GM12878 (cell line): Measurements from ENCODE around the gene S1PR4. TPM values are rescaled to one million over a fixed set of nuclear protein-coding genes. Genes with fewer than 3 reads are reported as not detected.

Experiments
- ATAC-seq: fragments of 200-7000 bp; cut with Tn5 transposase; 3 replicates; pipeline ENCODE4 v1.9.1; 2020; ENCODE audit warnings: mild to moderate bottlenecking, moderate library complexity
- BruUV-seq: library from RNA; stranded (reverse); fragments of 400-500 nt; replicated peaks from 2 replicates; lab custom pipeline; 2021; lab: Mats Ljungman, UMichigan
- CTCF ChIA-PET: fragments of 300-600 bp; sonication (Branson Sonifier 250); formaldehyde crosslinking; extraction: SDS; loops from one replicate; lab custom pipeline; 2021; ENCODE audit warnings: inconsistent platforms; lab: Yijun Ruan, JAX
- POLR2A ChIA-PET: fragments of 350-600 bp; formaldehyde crosslinking; extraction: SDS; loops from one replicate; lab custom pipeline; 2021; ENCODE audit warnings: inconsistent platforms; lab: Charles Lee
- RAD21 ChIA-PET: fragments of 300-600 bp; sonication (Branson Sonifier 250); formaldehyde crosslinking; loops from one replicate; lab custom pipeline; 2023; ENCODE audit warnings: antibody characterized with exemption; ENCODE audit not compliant: unreplicated experiment; lab: Charles Lee
- SMC1A ChIA-PET: fragments of 300-600 bp; sonication (Branson Sonifier 250); formaldehyde crosslinking; loops from one replicate; lab custom pipeline; 2023; ENCODE audit not compliant: unreplicated experiment, uncharacterized antibody; lab: Charles Lee
- DNase-seq: peaks from one replicate; pipeline ENCODE4 v3.0.0-alpha.2; 2011; ENCODE audit warnings: low read depth, low spot score
- FAIRE-seq: peaks from 3 replicates; lab custom pipeline; 2011; peaks lifted over from hg19 to GRCh38; lab: Jason Lieb, UNC
- H2AFZ ChIP-seq: 2 replicates; pipeline ENCODE4 v1.6.0; 2011; ENCODE audit warnings: low read depth, low read length, control low read depth; ENCODE audit not compliant: control insufficient read depth
- H3K27ac ChIP-seq: 2 replicates; pipeline ENCODE4 v1.5.1; 2011; ENCODE audit warnings: control low read depth; ENCODE audit not compliant: control insufficient read depth, insufficient read depth
- H3K27me3 ChIP-seq, 2 experiments: replicated peaks in 1 of 2; 2 replicates each; pipeline versions ENCODE4 v1.6.0 to v1.6.1; 2011; ENCODE audit warnings: low read length in 1 of 2; ENCODE audit not compliant: control insufficient read depth in 2 of 2, insufficient read depth in 2 of 2
- H3K36me3 ChIP-seq, 2 experiments: 2 replicates each; pipeline ENCODE4 v1.5.1; 2011; ENCODE audit warnings: low read length in 1 of 2; ENCODE audit not compliant: control insufficient read depth in 2 of 2, insufficient read depth in 2 of 2
- H3K4me1 ChIP-seq: 2 replicates; pipeline ENCODE4 v1.6.1; 2011; ENCODE audit warnings: mild to moderate bottlenecking, low read length, moderate library complexity, mixed read lengths; ENCODE audit not compliant: control insufficient read depth, insufficient read depth
- H3K4me2 ChIP-seq: 2 replicates; pipeline ENCODE4 v1.6.0; 2011; ENCODE audit warnings: control low read depth; ENCODE audit not compliant: control insufficient read depth, insufficient read depth
- H3K4me3 ChIP-seq: fragments of 200-600 bp; sonication (generic); 2 replicates; pipeline ENCODE4 v1.5.1; 2016
- H3K79me2 ChIP-seq: 2 replicates; pipeline ENCODE4 v1.6.0; 2011; ENCODE audit warnings: low read length; ENCODE audit not compliant: control insufficient read depth, insufficient read depth
- H3K9ac ChIP-seq: 2 replicates; pipeline ENCODE4 v1.8.0; 2011; ENCODE audit warnings: low read length, control low read depth, mixed read lengths; ENCODE audit not compliant: control insufficient read depth, insufficient read depth
- H3K9me3 ChIP-seq: replicated peaks from 3 replicates; pipeline ENCODE4 v1.5.1; 2011; ENCODE audit warnings: mild to moderate bottlenecking, low read length; ENCODE audit not compliant: control insufficient read depth, insufficient read depth
- H4K20me1 ChIP-seq: 2 replicates; pipeline ENCODE4 v1.6.0; 2011; ENCODE audit not compliant: control insufficient read depth, insufficient read depth
- CBX5 ChIP-seq: sonication (generic); IDR thresholded peaks from 2 replicates; pipeline ENCODE4 v1.6.1; 2016; ENCODE audit warnings: low read depth, moderate library complexity, mild to moderate bottlenecking, inconsistent platforms
- CREB1 ChIP-seq: IDR thresholded peaks from 2 replicates; pipeline ENCODE4 v1.6.1; 2012; ENCODE audit warnings: low read depth, mild to moderate bottlenecking, inconsistent platforms
- HCFC1 ChIP-seq: fragments of 150-350 bp; IDR thresholded peaks from 2 replicates; pipeline ENCODE4 v1.6.1; 2014; ENCODE audit warnings: low read length
- HDAC6 ChIP-seq: fragments of 200-600 bp; sonication (generic); IDR thresholded peaks from one replicate; pipeline ENCODE4 v1.8.0; 2017; ENCODE audit warnings: antibody characterized with exemption; ENCODE audit not compliant: unreplicated experiment
- LARP7 ChIP-seq: fragments of 450-650 bp; IDR thresholded peaks from 2 replicates; pipeline ENCODE4 v1.6.1; 2017; ENCODE audit warnings: mild to moderate bottlenecking
- MEF2A ChIP-seq: IDR thresholded peaks from 2 replicates; pipeline ENCODE4 v1.6.1; 2011; ENCODE audit warnings: low read depth, mild to moderate bottlenecking, low read length, moderate library complexity; ENCODE audit not compliant: insufficient read depth
- MEF2B ChIP-seq: fragments of 450-650 bp; IDR thresholded peaks from 2 replicates; pipeline ENCODE4 v1.6.1; 2018; ENCODE audit warnings: mild to moderate bottlenecking, moderate library complexity; ENCODE audit not compliant: partially characterized antibody, poor library complexity, severe bottlenecking
- MTA2 ChIP-seq: fragments of 450-650 bp; IDR thresholded peaks from 2 replicates; pipeline ENCODE4 v1.6.1; 2016; ENCODE audit warnings: low read depth, mild to moderate bottlenecking, moderate library complexity
- MYC ChIP-seq: IDR thresholded peaks from 2 replicates; pipeline ENCODE4 v1.6.1; 2011; ENCODE audit warnings: mild to moderate bottlenecking, low read length, moderate library complexity, inconsistent platforms; ENCODE audit not compliant: insufficient read depth, insufficient replicate concordance, insufficient read length, severe bottlenecking
- NRF1 ChIP-seq: conservative IDR thresholded peaks from 2 replicates; pipeline ENCODE4 v1.6.1; 2011; ENCODE audit warnings: mild to moderate bottlenecking, low read depth, low read length, improper control_type of control experiment
- POLR2AphosphoS2 ChIP-seq: IDR thresholded peaks from 2 replicates; pipeline ENCODE4 v1.6.1; 2011; ENCODE audit warnings: low read depth, mild to moderate bottlenecking, low read length, improper control_type of control experiment, moderate library complexity
- TCF12 ChIP-seq: IDR thresholded peaks from 2 replicates; pipeline ENCODE4 v1.6.1; 2011; ENCODE audit warnings: low read depth, mild to moderate bottlenecking, low read length
- ZZZ3 ChIP-seq: IDR thresholded peaks from 2 replicates; pipeline ENCODE4 v1.6.1; 2011; ENCODE audit warnings: low read depth; ENCODE audit not compliant: control insufficient read depth, insufficient read length
- WGBS: methylation state at CpG from one replicate; pipeline ENCODE4 v1.1.6; 2016; ENCODE audit warnings: low lambda C conversion rate; ENCODE audit not compliant: insufficient replicate concordance, insufficient coverage; ENCODE audit errors: missing lambda C conversion rate; 5-methylcytosine and 5-hydroxymethylcytosine counted together
- in situ Hi-C: fragments of 300-500 bp; cut with MboI; formaldehyde crosslinking; loops from 9 replicates; pipeline ENCODE4 v1.14.3; 2018; ENCODE audit warnings: mixed read lengths
- intact Hi-C: fragments of 100-400 bp; cut with micrococcal nuclease; formaldehyde crosslinking; loops from one replicate; pipeline ENCODE4 v1.14.2; 2022; ENCODE audit not compliant: unreplicated experiment
- polyA plus RNA-seq, 11 experiments: library from polyadenylated mRNA; depleted of rRNA in 4 of 11; unstranded in 6 of 11; stranded (reverse) in 5 of 11; fragments of >200 nt; fragmentation: Nextera tagmentation in 4 of 11; fragmentation: Illumina TruSeq in 1 of 11; extraction: Ambion mirVana in 4 of 11; extraction: Trizol in 1 of 11; gene quantifications; 1 replicate in 1 of 11; 2 replicates in 10 of 11; pipeline versions ENCODE4 v1.2.1 to v1.2.3, GENCODE V29; 2011 to 2016; ENCODE audit warnings: inconsistent platforms in 2 of 11, missing spikeins in 2 of 11, low read depth in 1 of 11
- total RNA-seq, 4 experiments: library from RNA; depleted of rRNA in 3 of 4; stranded (reverse); fragments of >200 nt in 3 of 4; fragmentation: Illumina TruSeq in 1 of 4; extraction: Trizol in 1 of 4; gene quantifications; 2 replicates each; pipeline versions ENCODE4 v1.2.1 to v1.2.3, GENCODE V29; 2013 to 2021
- TF ChIP-seq, protein P1 (sequence below): fragments of 450-650 bp; IDR thresholded peaks from 2 replicates; pipeline ENCODE4 v1.6.1; 2017; ENCODE audit warnings: low read depth, mild to moderate bottlenecking, moderate library complexity
- TF ChIP-seq, protein P2 (sequence below): fragments of 450-650 bp; IDR thresholded peaks from 2 replicates; pipeline ENCODE4 v1.6.1; 2017; ENCODE audit warnings: borderline replicate concordance
- TF ChIP-seq, protein P3 (sequence below): fragments of 450-650 bp; formaldehyde crosslinking; IDR thresholded peaks from 2 replicates; pipeline ENCODE4 v1.4.0; 2022; ENCODE audit warnings: mild to moderate bottlenecking, moderate library complexity

The S1PR4 gene
- total and polyA plus RNA-seq, 10 of the 15 experiments (the other 5 are each of a cell fraction or from before 2014, with no cell fraction given), result 0.19 to 57.7 (median 32.4) TPM; not detected in 1

DNA sequence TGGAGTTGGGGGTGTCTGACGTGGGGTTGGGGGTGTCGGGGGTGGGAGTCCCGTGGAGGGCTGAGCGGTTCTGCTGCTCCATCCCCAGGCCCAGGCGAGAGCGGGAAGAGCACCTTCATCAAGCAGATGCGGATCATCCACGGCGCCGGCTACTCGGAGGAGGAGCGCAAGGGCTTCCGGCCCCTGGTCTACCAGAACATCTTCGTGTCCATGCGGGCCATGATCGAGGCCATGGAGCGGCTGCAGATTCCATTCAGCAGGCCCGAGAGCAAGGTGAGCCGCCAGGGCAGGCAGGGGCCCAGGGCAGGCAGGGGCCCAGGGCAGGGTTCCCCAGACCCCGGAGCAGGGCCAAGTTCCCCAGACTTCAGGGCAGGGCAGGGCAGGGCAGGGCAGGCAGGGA lies 30.1 kb upstream of the S1PR4 start:
- CTCF ChIA-PET, result no interaction called here
- FAIRE-seq (no peak), ATAC-seq (no peak), DNase-seq (no peak)
- WGBS, result 87% methylated on average over 20 of the region's 20 CpGs
- BruUV-seq, result no TSS peak
- RAD21 ChIA-PET, result no interaction called here
- no peak overlapping the region for H2AFZ ChIP-seq
- no peaks in the 10 kb centered on the region; a peak in 2 of 4 replicates for H3K36me3 ChIP-seq
- H3K4me3 ChIP-seq, result no peak overlapping the region
- no peaks in the 10 kb centered on the region; the same call in 2 of the 3 replicates for H3K9me3 ChIP-seq
- TF ChIP-seq, protein P1, sequence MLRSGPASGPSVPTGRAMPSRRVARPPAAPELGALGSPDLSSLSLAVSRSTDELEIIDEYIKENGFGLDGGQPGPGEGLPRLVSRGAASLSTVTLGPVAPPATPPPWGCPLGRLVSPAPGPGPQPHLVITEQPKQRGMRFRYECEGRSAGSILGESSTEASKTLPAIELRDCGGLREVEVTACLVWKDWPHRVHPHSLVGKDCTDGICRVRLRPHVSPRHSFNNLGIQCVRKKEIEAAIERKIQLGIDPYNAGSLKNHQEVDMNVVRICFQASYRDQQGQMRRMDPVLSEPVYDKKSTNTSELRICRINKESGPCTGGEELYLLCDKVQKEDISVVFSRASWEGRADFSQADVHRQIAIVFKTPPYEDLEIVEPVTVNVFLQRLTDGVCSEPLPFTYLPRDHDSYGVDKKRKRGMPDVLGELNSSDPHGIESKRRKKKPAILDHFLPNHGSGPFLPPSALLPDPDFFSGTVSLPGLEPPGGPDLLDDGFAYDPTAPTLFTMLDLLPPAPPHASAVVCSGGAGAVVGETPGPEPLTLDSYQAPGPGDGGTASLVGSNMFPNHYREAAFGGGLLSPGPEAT, result no peak
- TF ChIP-seq TCF12 (no peak), HCFC1 (no peak), ZZZ3 (no peak), MEF2A (no peak), POLR2AphosphoS2 (no peak), LARP7 (no peak), CREB1 (no peak), CBX5 (no peak), MYC (no peak), MTA2 (no peak), NRF1 (no peak), MEF2B (no peak), HDAC6 (no peak)
- TF ChIP-seq, protein P2, sequence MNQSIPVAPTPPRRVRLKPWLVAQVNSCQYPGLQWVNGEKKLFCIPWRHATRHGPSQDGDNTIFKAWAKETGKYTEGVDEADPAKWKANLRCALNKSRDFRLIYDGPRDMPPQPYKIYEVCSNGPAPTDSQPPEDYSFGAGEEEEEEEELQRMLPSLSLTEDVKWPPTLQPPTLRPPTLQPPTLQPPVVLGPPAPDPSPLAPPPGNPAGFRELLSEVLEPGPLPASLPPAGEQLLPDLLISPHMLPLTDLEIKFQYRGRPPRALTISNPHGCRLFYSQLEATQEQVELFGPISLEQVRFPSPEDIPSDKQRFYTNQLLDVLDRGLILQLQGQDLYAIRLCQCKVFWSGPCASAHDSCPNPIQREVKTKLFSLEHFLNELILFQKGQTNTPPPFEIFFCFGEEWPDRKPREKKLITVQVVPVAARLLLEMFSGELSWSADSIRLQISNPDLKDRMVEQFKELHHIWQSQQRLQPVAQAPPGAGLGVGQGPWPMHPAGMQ, result no peak
- TF ChIP-seq, protein P3, sequence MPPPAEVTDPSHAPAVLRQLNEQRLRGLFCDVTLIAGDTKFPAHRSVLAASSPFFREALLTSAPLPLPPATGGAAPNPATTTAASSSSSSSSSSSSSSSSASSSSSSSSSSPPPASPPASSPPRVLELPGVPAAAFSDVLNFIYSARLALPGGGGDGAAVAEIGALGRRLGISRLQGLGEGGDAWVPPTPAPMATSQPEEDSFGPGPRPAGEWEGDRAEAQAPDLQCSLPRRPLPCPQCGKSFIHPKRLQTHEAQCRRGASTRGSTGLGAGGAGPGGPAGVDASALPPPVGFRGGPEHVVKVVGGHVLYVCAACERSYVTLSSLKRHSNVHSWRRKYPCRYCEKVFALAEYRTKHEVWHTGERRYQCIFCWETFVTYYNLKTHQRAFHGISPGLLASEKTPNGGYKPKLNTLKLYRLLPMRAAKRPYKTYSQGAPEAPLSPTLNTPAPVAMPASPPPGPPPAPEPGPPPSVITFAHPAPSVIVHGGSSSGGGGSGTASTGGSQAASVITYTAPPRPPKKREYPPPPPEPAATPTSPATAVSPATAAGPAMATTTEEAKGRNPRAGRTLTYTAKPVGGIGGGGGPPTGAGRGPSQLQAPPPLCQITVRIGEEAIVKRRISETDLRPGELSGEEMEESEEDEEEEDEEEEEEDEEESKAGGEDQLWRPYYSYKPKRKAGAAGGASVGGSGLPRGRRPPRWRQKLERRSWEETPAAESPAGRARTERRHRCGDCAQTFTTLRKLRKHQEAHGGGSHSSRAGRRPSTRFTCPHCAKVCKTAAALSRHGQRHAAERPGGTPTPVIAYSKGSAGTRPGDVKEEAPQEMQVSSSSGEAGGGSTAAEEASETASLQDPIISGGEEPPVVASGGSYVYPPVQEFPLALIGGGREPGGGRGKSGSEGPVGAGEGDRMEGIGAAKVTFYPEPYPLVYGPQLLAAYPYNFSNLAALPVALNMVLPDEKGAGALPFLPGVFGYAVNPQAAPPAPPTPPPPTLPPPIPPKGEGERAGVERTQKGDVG (CRISPR knock-in tag), result no peak
- H3K9ac ChIP-seq, result no peak overlapping the region
- H3K4me1 ChIP-seq, result peaks cover 12% of the 10 kb centered on the region
- no peaks in the 10 kb centered on the region for H4K20me1 ChIP-seq
- H3K27ac ChIP-seq, result no peak overlapping the region
- POLR2A ChIA-PET, result no interaction called here
- in situ Hi-C loops, result no loop called here
- no peak overlapping the region for H3K4me2 ChIP-seq
- peaks cover 3% of the 10 kb centered on the region; the same call in 1 of the 2 replicates for H3K79me2 ChIP-seq
- intact Hi-C loops, result no loop called here
- SMC1A ChIA-PET, result no interaction called here
- H3K27me3 ChIP-seq, result no peaks in the 10 kb centered on the region
